ENCODE data around the gene PXK. TPM values are rescaled to one million over a fixed set of nuclear protein-coding genes. Genes with fewer than 3 reads are reported as not detected.

Gene PXK
- total and polyA plus RNA-seq, 10 of the 15 experiments (the other 5 are each of a cell fraction or from before 2014, with no cell fraction given), result 8.4 to 38.0 (median 27.6) TPM

- POLR2A ChIA-PET, result no interaction called here
- SMC1A ChIA-PET (ENCODE audit: uncharacterized antibody, unreplicated experiment), result interaction anchor here (1.3 to 2.4 kb wide), 2 partner anchors 9 to 89 kb away, joined by 3 to 8 read pairs; no protein-coding TSS in a partner anchor
- FAIRE-seq, result no peak
- H3K9ac ChIP-seq (ENCODE audit: control insufficient read depth, insufficient read depth, low read length), result no peak overlapping the region
- no peaks in the 10 kb centered on the region for H3K9me3 ChIP-seq (replicated peaks; ENCODE audit: control insufficient read depth, insufficient read depth, low read length)
- no peaks in the 10 kb centered on the region; the same call in 1 of the 2 replicates for H4K20me1 ChIP-seq (ENCODE audit: control insufficient read depth, insufficient read depth)
- peaks cover 6 to 27% of the 10 kb centered on the region in 2 experiments for H3K36me3 ChIP-seq (ENCODE audit: control insufficient read depth in 2 of 2, insufficient read depth in 2 of 2, low read length in 1 of 2)
- no peak overlapping the region for H2AFZ ChIP-seq (ENCODE audit: control insufficient read depth, low read depth, low read length)
- WGBS (ENCODE audit: insufficient coverage, insufficient replicate concordance, low lambda C conversion rate, missing lambda C conversion rate), result 94% methylated on average over 8 of the region's 8 CpGs
- no peak for ATAC-seq
- TF ChIP-seq MEF2A (IDR thresholded peaks at IDR 0.05; ENCODE audit: insufficient read depth, low read depth, low read length), result no peak
- no peak for TF ChIP-seq IRF5 (IDR thresholded peaks at IDR 0.05; ENCODE audit: borderline replicate concordance)
- no peak for TF ChIP-seq MAX (IDR thresholded peaks at IDR 0.05; ENCODE audit: low read depth, low read length)
- TF ChIP-seq RB1 (IDR thresholded peaks at IDR 0.05; ENCODE audit: borderline replicate concordance), result no peak
- TF ChIP-seq BACH1 (IDR thresholded peaks at IDR 0.05; ENCODE audit: borderline replicate concordance), result no peak
- no peak for TF ChIP-seq ZNF274 (IDR thresholded peaks at IDR 0.05; ENCODE audit: insufficient read depth, insufficient read length)
- TF ChIP-seq DPF2 (IDR thresholded peaks at IDR 0.05), result no peak
- no peak for TF ChIP-seq ZBTB33 (IDR thresholded peaks at IDR 0.05)
- DNase-seq (ENCODE audit: low read depth, low spot score), result no peak
- no peaks in the 10 kb centered on the region for H3K27me3 ChIP-seq (replicated peaks in 1 of 2; ENCODE audit: control insufficient read depth in 2 of 2, insufficient read depth in 2 of 2, low read length in 1 of 2)
- H3K4me3 ChIP-seq, result no peak overlapping the region
- no peaks in the 10 kb centered on the region for H3K79me2 ChIP-seq (ENCODE audit: control insufficient read depth, insufficient read depth, low read length)
- intact Hi-C loops (cut with micrococcal nuclease; ENCODE audit: unreplicated experiment), result no loop called here
- RAD21 ChIA-PET (ENCODE audit: unreplicated experiment), result no interaction called here
- in situ Hi-C loops (cut with MboI), result no loop called here
- no peak overlapping the region for H3K4me2 ChIP-seq (ENCODE audit: control insufficient read depth, insufficient read depth)
- H3K4me1 ChIP-seq (ENCODE audit: control insufficient read depth, insufficient read depth, low read length), result peaks cover 21% of the 10 kb centered on the region
- CTCF ChIA-PET, result interaction anchor here (1.0 to 1.7 kb wide), 3 partner anchors 9 to 118 kb away, joined by 3 to 4 read pairs (median 4); partner anchors contain the start of gene KCTD6
- BruUV-seq (replicated peaks), result no TSS peak
- no peak overlapping the region for H3K27ac ChIP-seq (ENCODE audit: control insufficient read depth, insufficient read depth)
Measured at GRCh38 chr3:58424613-58425012, 91.9 kb downstream of the PXK start.
